Measurements from ENCODE around the gene NUTM2D.
"Not testable (repeated sequence)": the region's sequence is repeated elsewhere in the genome, so short reads cannot be mapped to it uniquely, and the experiment has no call there.

GRCh38 chr10:87413921-87414320 lies 56.4 kb downstream of the NUTM2D start:
- not testable (repeated sequence) for TF ChIP-seq ZNF274 (IDR thresholded peaks at IDR 0.05; ENCODE audit: low read depth, low read length); YY1 (IDR thresholded peaks at IDR 0.05; ENCODE audit: insufficient read depth, insufficient read length)

All from NT2/D1 (cell line).